Activated CD4-positive, alpha-beta memory T cell treated with anti-CD3 and anti-CD28 coated beads for 36 hours (primary cell): Measurements from ENCODE around the gene OMG. TPM values are rescaled to one million over a fixed set of nuclear protein-coding genes. Genes with fewer than 3 reads are reported as not detected.
"Not testable (repeated sequence)": the region's sequence is repeated elsewhere in the genome, so short reads cannot be mapped to it uniquely, and the experiment has no call there.

Experiments
- CTCF ChIA-PET: fragments of 350-600 bp; sonication (Branson Sonifier 250); formaldehyde crosslinking; loops from one replicate; lab custom pipeline; 2021; ENCODE audit warnings: antibody characterized with exemption, inconsistent platforms; lab: Charles Lee
- POLR2A ChIA-PET: fragments of 350-600 bp; sonication (Branson Sonifier 250); formaldehyde crosslinking; loops from one replicate; lab custom pipeline; 2021; ENCODE audit warnings: antibody characterized with exemption; lab: Charles Lee
- DNase-seq: peaks from one replicate; pipeline ENCODE4 v3.0.0-alpha.2; 2020
- H3K27ac Mint-ChIP-seq: one replicate; pipeline ENCODE4 v1.8.0; 2021; ENCODE audit warnings: mixed read lengths
- H3K27me3 Mint-ChIP-seq: one replicate; pipeline ENCODE4 v1.8.0; 2021; ENCODE audit warnings: mixed read lengths
- H3K36me3 Mint-ChIP-seq: one replicate; pipeline ENCODE4 v1.8.0; 2021; ENCODE audit warnings: mixed read lengths
- H3K4me1 Mint-ChIP-seq: one replicate; pipeline ENCODE4 v1.8.0; 2021; ENCODE audit warnings: low read depth, mixed read lengths
- H3K4me3 Mint-ChIP-seq: one replicate; pipeline ENCODE4 v1.8.0; 2021; ENCODE audit warnings: mild to moderate bottlenecking, mixed read lengths
- H3K9me3 Mint-ChIP-seq: one replicate; pipeline ENCODE4 v1.8.0; 2021; ENCODE audit warnings: mixed read lengths
- intact Hi-C: fragments of 100-400 bp; cut with micrococcal nuclease; formaldehyde crosslinking; loops from one replicate; pipeline ENCODE4 v1.15.1; 2023
- total RNA-seq, 2 experiments: library from RNA; stranded (reverse); gene quantifications; one replicate each; pipeline ENCODE4 v1.2.3, GENCODE V29; 2021

The OMG gene
- total RNA-seq, 2 experiments from 2014 or later = 0.15 to 0.19 TPM

GRCh38 chr17:31307640-31308039 is 10.6 kb upstream of the OMG start:
- CTCF ChIA-PET = no interaction called here
- intact Hi-C loops = loop anchor here (2.0 kb wide), 2 partner anchors 13 to 65 kb away; partner anchors contain the start of gene EVI2A
- H3K36me3 Mint-ChIP-seq = peaks cover 41% of the 10 kb centered on the region
- H3K4me1 Mint-ChIP-seq = peaks cover 62% of the 10 kb centered on the region
- H3K9me3 Mint-ChIP-seq = peaks cover 3% of the 10 kb centered on the region
- DNase-seq = no peak
- H3K27me3 Mint-ChIP-seq = no peaks in the 10 kb centered on the region
- POLR2A ChIA-PET = interaction anchor here (1.0 kb wide), 1 partner anchor 12 kb away, joined by 8 read pairs; no protein-coding TSS in a partner anchor
- peak overlapping the region; percentile 92 for H3K27ac Mint-ChIP-seq
- peak overlapping the region; percentile 30 for H3K4me3 Mint-ChIP-seq

- Mint-ChIP-seq H3K4me1 (peaks cover 28% of the 10 kb centered on the region), H3K4me3 (no peak overlapping the region), H3K9me3 (peaks cover 3% of the 10 kb centered on the region), H3K27me3 (no peaks in the 10 kb centered on the region), H3K36me3 (peaks cover 19% of the 10 kb centered on the region), H3K27ac (no peak overlapping the region)
- no peak for DNase-seq
- intact Hi-C loops = no loop called here
- ChIA-PET POLR2A (no interaction called here), CTCF (no interaction called here)
Observed at GRCh38 chr17:31299624-31300023, 2.6 kb upstream of the OMG start.

- Mint-ChIP-seq H3K27me3 (no peaks in the 10 kb centered on the region), H3K27ac (no peak overlapping the region), H3K9me3 (no peaks in the 10 kb centered on the region), H3K4me1 (peaks cover 7% of the 10 kb centered on the region), H3K36me3 (no peaks in the 10 kb centered on the region), H3K4me3 (no peak overlapping the region)
- ChIA-PET POLR2A (no interaction called here), CTCF (no interaction called here)
- intact Hi-C loops = no loop called here
- no peak for DNase-seq
Observed at GRCh38 chr17:31296142-31296541, 897 bp downstream of the OMG start.

GRCh38 chr17:31295489-31295871 is 1.6 kb downstream of the OMG start:
- Mint-ChIP-seq H3K27me3 (no peaks in the 10 kb centered on the region), H3K4me1 (peaks cover 2% of the 10 kb centered on the region), H3K27ac (no peak overlapping the region), H3K4me3 (no peak overlapping the region), H3K9me3 (no peaks in the 10 kb centered on the region), H3K36me3 (no peaks in the 10 kb centered on the region)
- ChIA-PET POLR2A (no interaction called here), CTCF (no interaction called here)
- no peak for DNase-seq
- intact Hi-C loops = no loop called here

- POLR2A ChIA-PET = no interaction called here
- no peak overlapping the region for H3K27ac Mint-ChIP-seq
- no peak overlapping the region for H3K4me3 Mint-ChIP-seq
- H3K36me3 Mint-ChIP-seq = no peaks in the 10 kb centered on the region
- H3K27me3 Mint-ChIP-seq = no peaks in the 10 kb centered on the region
- peaks cover 3% of the 10 kb centered on the region for H3K4me1 Mint-ChIP-seq
- intact Hi-C loops = no loop called here
- DNase-seq = no peak
- H3K9me3 Mint-ChIP-seq = no peaks in the 10 kb centered on the region
- CTCF ChIA-PET = no interaction called here
Observed at GRCh38 chr17:31294820-31295488, 2.1 kb downstream of the OMG start.

GRCh38 chr17:31294231-31294630 is 2.8 kb downstream of the OMG start:
- CTCF ChIA-PET = no interaction called here
- Mint-ChIP-seq H3K36me3 (no peaks in the 10 kb centered on the region), H3K4me1 (peaks cover 3% of the 10 kb centered on the region), H3K9me3 (no peaks in the 10 kb centered on the region), H3K27ac (no peak overlapping the region), H3K27me3 (no peaks in the 10 kb centered on the region), H3K4me3 (no peak overlapping the region)
- DNase-seq = no peak
- POLR2A ChIA-PET = no interaction called here
- intact Hi-C loops = no loop called here

GRCh38 chr17:31293581-31293980 is 3.5 kb downstream of the OMG start:
- H3K36me3 Mint-ChIP-seq = no peaks in the 10 kb centered on the region
- no peak overlapping the region for H3K27ac Mint-ChIP-seq
- ChIA-PET CTCF (no interaction called here), POLR2A (no interaction called here)
- DNase-seq = no peak
- H3K4me3 Mint-ChIP-seq = no peak overlapping the region
- intact Hi-C loops = no loop called here
- peaks cover 5% of the 10 kb centered on the region for H3K4me1 Mint-ChIP-seq
- H3K27me3 Mint-ChIP-seq = no peaks in the 10 kb centered on the region
- H3K9me3 Mint-ChIP-seq = no peaks in the 10 kb centered on the region

- no peaks in the 10 kb centered on the region for H3K27me3 Mint-ChIP-seq
- H3K4me3 Mint-ChIP-seq = no peak overlapping the region
- H3K27ac Mint-ChIP-seq = no peak overlapping the region
- DNase-seq = no peak
- peaks cover 5% of the 10 kb centered on the region for H3K4me1 Mint-ChIP-seq
- no peaks in the 10 kb centered on the region for H3K9me3 Mint-ChIP-seq
- ChIA-PET CTCF (no interaction called here), POLR2A (no interaction called here)
- H3K36me3 Mint-ChIP-seq = peaks cover 4% of the 10 kb centered on the region
- intact Hi-C loops = no loop called here
Observed at GRCh38 chr17:31291820-31292219, 5.2 kb downstream of the OMG start.

- Mint-ChIP-seq H3K36me3 (peaks cover 4% of the 10 kb centered on the region), H3K4me3 (no peak overlapping the region), H3K27me3 (no peaks in the 10 kb centered on the region), H3K4me1 (peaks cover 5% of the 10 kb centered on the region), H3K9me3 (no peaks in the 10 kb centered on the region), H3K27ac (no peak overlapping the region)
- DNase-seq = no peak
- ChIA-PET CTCF (no interaction called here), POLR2A (no interaction called here)
- intact Hi-C loops = no loop called here
Observed at GRCh38 chr17:31289790-31290189, 7.2 kb downstream of the OMG start.

- H3K4me1 Mint-ChIP-seq, H3K4me3 Mint-ChIP-seq, DNase-seq, H3K27me3 Mint-ChIP-seq, H3K9me3 Mint-ChIP-seq, POLR2A ChIA-PET, CTCF ChIA-PET, intact Hi-C loops, H3K36me3 Mint-ChIP-seq, H3K27ac Mint-ChIP-seq: not testable (repeated sequence)
Observed at GRCh38 chr17:31287932-31288331, 9.1 kb downstream of the OMG start.

GRCh38 chr17:31286587-31286986 is 10.5 kb downstream of the OMG start:
- Mint-ChIP-seq H3K4me1 (peaks cover 5% of the 10 kb centered on the region), H3K27ac (no peak overlapping the region), H3K9me3 (no peaks in the 10 kb centered on the region), H3K4me3 (no peak overlapping the region), H3K36me3 (peaks cover 6% of the 10 kb centered on the region), H3K27me3 (no peaks in the 10 kb centered on the region)
- CTCF ChIA-PET = no interaction called here
- no peak for DNase-seq
- POLR2A ChIA-PET = no interaction called here
- intact Hi-C loops = no loop called here

GRCh38 chr17:31283841-31284240 is 13.2 kb downstream of the OMG start:
- Mint-ChIP-seq H3K36me3 (peaks cover 6% of the 10 kb centered on the region), H3K9me3 (no peaks in the 10 kb centered on the region), H3K4me1 (no peaks in the 10 kb centered on the region), H3K4me3 (no peak overlapping the region), H3K27me3 (no peaks in the 10 kb centered on the region), H3K27ac (no peak overlapping the region)
- intact Hi-C loops = no loop called here
- ChIA-PET CTCF (no interaction called here), POLR2A (no interaction called here)
- no peak for DNase-seq

- Mint-ChIP-seq H3K9me3 (no peaks in the 10 kb centered on the region), H3K36me3 (peaks cover 4% of the 10 kb centered on the region), H3K27me3 (no peaks in the 10 kb centered on the region), H3K27ac (no peak overlapping the region), H3K4me1 (no peaks in the 10 kb centered on the region), H3K4me3 (no peak overlapping the region)
- ChIA-PET POLR2A (no interaction called here), CTCF (no interaction called here)
- DNase-seq = no peak
- intact Hi-C loops = no loop called here
Observed at GRCh38 chr17:31281061-31281460, 16.0 kb downstream of the OMG start.
